Hair follicle dermal papilla cell (primary cell): ENCODE data around the gene ALPG. TPM values are rescaled to one million over a fixed set of nuclear protein-coding genes. Genes with fewer than 3 reads are reported as not detected.

Experiments
- small RNA-seq: library from RNA; depleted of rRNA; stranded (forward); fragments of <200 nt; gene quantifications from one replicate; pipeline ENCODE3, GENCODE V24; 2012
- total RNA-seq: library from RNA; depleted of rRNA; stranded (reverse); fragments of >200 nt; gene quantifications from 2 replicates; pipeline ENCODE4 v1.2.3, GENCODE V29; 2012

ALPG gene
- total RNA-seq: not detected in 2 replicates

GRCh38 chr2:232406556-232407310 lies at the start of gene ALPG:
Gene ALPG (plus strand): TSS chr2:232406844. CDS start chr2:232406895, 51 bp downstream.

GRCh38 chr2:232378735-232379151 lies 27.9 kb upstream of the ALPG start, which contains the start of gene ALPP:
Gene ALPP (plus strand): TSS chr2:232378751. CDS start chr2:232378803, 52 bp downstream.

GRCh38 chr2:232455426-232456255 lies 49.0 kb downstream of the ALPG start, which contains the start of gene ALPI:
Gene ALPI (plus strand): TSS chr2:232456153. CDS start chr2:232456200, 47 bp downstream.

Small RNA genes lying within 50 kb of the gene (small RNA-seq; reads per million reads assigned to genes)
- gene AC068134.4: not detected

Other genes starting within 250 kb of the ALPG start
- gene ALPP, start 28.1 kb upstream of the ALPG start, total RNA-seq: not detected in 2 replicates
- gene ALPI, start 49.3 kb downstream of the ALPG start, total RNA-seq: not detected in 2 replicates
- gene ECEL1, start 81.0 kb downstream of the ALPG start, total RNA-seq: not detected in 2 replicates
- gene PRSS56, start 113.5 kb downstream of the ALPG start, total RNA-seq: not detected in 2 replicates
- not detected in 2 replicates for gene CHRND, start 119.3 kb downstream of the ALPG start, total RNA-seq
- not detected in 2 replicates for gene CHRNG, start 132.8 kb downstream of the ALPG start, total RNA-seq
- gene TIGD1, start 143.7 kb downstream of the ALPG start, total RNA-seq: 5.3 and 6.5 TPM in 2 replicates
- gene EIF4E2, start 143.8 kb downstream of the ALPG start, total RNA-seq: 79.3 and 88.6 TPM in 2 replicates
- 1.1 and 1.9 TPM in 2 replicates for gene EFHD1, start 226.8 kb downstream of the ALPG start, total RNA-seq